GM19397 (cell line): ENCODE data around the gene NR6A1.
"Not testable (repeated sequence)": the region's sequence is repeated elsewhere in the genome, so short reads cannot be mapped to it uniquely, and the experiment has no call there.

Experiments used
- ATAC-seq: cut with Tn5 transposase; IDR thresholded peaks from one replicate; pipeline ENCODE4 v1.9.1; 2021; ENCODE audit warnings: mild to moderate bottlenecking, moderate library complexity; ENCODE audit not compliant: unreplicated experiment

The NR6A1 gene

GRCh38 chr9:124778575-124779367 is 7.7 kb upstream of the NR6A1 start:
- ATAC-seq, result no peak

DNA sequence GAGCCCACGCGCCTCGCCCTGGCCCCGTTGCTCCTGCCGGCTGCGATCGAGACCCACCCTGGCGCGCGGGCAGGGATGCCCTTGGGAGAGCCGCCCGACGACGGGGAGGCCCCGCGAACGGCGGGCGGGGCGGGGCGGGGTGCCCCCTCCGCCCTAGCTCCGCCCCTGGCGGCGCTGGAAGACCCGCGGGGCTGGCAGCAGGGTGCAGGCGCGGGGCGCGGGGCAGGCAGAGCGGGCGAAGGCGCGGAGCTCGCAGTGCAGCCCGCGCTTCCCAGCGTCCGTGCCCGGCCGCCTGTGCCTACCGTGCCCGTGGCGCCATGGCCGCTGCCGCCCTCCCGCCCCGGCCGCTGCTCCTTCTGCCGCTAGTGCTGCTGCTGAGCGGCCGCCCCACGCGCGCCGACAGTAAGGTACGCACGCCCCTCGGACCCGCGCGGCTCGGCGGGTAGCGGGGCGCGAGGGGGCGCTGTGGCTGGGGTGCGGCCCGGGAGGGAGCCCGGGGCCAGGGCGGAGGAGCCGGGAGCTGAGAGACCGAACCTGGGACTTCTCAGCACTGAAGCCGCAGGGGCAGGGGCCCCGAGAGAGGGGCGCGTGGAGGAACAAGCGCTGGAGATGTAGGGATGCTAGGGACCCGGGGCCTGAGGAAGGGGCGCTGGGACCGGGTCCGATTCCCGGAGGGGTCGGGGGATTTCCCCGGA is 6.0 kb upstream of the NR6A1 start, which contains the start of gene OLFML2A:
Gene OLFML2A, plus strand, starts transcription at position 180 of the 695 bp plus-strand sequence. Its CDS starts 138 bp downstream, at position 318.
- no peak for ATAC-seq

DNA sequence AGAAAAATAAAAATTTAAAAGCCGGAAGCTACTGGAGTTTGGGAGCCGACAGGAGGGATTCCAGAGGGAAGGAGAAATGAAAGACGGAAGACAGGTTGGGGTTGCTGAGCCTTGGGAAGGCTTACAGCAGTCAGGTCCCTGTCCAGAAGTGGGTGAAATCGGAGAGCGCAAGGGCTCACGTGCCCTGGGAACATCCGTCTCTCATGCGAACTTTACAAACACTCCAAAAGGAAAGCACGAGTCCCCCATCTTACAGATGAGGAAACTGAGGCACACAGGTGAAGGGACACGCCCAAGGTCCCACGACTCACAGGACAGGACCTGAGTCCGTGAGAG is 5.5 kb upstream of the NR6A1 start:
- ATAC-seq, result no peak

GRCh38 chr9:124774129-124774978 is 3.2 kb upstream of the NR6A1 start:
- no peak for ATAC-seq

DNA sequence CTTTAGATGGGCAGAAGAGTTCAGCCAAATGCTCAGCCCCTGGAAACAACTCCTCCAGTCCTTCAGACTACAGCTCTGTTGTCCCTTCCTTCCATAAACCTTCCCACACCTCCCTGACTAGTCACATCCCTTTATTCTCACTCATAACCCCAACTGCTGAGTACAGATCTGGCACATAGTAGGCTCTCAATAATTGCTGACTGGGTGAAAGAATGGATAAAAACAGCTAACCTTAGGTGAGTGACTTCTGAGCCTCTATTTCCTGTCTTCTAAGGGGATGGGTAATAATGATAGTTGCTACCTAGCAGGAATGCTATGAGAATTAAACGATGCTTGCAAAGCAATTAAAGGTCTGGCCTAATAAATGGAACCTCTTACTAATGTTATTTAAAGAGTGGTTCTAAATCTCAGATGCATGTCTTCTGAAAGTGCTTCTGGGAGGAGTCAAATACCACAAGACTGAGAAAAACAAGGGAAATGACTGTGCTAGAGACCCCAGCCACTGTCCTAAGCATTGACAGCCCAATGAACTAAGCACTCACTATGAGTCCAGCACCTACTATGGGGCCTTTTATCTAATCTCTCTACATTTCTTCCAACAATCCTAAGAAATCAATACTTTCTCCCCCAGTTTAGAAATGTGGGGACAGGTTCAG is 2.5 kb upstream of the NR6A1 start:
- ATAC-seq, result no peak

DNA sequence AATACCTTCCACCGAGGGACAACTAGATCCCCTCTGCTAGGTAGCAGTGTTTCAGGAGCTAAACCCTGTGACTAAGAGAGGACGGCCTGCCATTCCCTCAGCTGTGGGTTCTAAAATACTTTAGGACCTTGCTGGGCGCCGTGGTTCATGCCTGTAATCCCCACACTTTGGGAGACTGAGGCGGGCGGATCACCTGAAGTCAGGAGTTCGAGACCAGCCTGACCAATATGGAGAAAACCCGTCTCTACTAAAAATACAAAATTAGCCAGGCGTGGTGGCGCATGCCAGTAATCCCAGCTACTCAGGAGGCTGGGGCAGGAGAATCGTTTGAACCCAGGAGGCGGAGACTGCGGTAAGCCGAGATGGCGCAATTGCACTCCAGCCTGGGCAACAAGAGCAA is 1.8 kb upstream of the NR6A1 start:
- ATAC-seq, result not testable (repeated sequence)

- no peak for ATAC-seq
Measured at GRCh38 chr9:124771867-124772679, 962 bp upstream of the NR6A1 start.

GRCh38 chr9:124770359-124771020 is 621 bp downstream of the NR6A1 start:
- ATAC-seq, result no peak

GRCh38 chr9:124769549-124770358 is 1.4 kb downstream of the NR6A1 start:
- no peak for ATAC-seq

- ATAC-seq, result no peak
Measured at GRCh38 chr9:124768750-124769548, 2.2 kb downstream of the NR6A1 start.

GRCh38 chr9:124768334-124768733 is 2.8 kb downstream of the NR6A1 start:
- no peak for ATAC-seq

GRCh38 chr9:124767821-124768220 is 3.3 kb downstream of the NR6A1 start:
- ATAC-seq, result no peak

- no peak for ATAC-seq
Measured at GRCh38 chr9:124766815-124767554, 4.1 kb downstream of the NR6A1 start.

- no peak for ATAC-seq
Measured at GRCh38 chr9:124766326-124766725, 4.8 kb downstream of the NR6A1 start.

- ATAC-seq, result no peak
Measured at GRCh38 chr9:124765439-124765835, 5.7 kb downstream of the NR6A1 start.

DNA sequence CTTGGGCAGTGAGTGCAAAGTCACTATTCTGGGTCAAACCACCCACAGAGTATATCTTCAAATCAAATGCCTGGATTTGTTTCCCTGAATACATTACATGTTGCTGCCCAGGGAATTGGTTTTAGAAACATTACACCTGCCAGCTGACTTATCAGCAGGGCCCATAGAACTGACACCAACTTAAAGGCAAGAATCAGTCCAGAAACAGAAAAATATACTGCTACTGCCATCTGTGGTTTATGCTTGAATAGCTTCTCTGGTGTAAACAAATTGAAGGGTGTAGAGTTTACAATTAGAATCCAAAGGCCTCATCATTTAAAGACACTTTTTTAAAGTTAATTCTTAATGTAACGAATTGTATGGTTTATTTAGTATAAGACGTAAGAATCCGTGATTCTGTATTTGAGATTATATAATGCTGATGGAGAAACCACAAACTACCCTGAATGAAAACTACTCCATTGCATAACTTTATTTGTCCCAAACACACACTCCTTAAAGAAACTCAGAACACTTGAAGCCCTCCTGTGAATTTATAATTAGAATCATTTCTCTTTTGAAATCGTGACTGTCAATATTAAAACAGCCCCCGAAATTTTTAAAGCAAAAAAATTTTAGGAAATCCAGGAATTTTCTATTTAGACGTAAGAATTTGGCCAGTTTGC is 6.2 kb downstream of the NR6A1 start:
- ATAC-seq, result no peak

DNA sequence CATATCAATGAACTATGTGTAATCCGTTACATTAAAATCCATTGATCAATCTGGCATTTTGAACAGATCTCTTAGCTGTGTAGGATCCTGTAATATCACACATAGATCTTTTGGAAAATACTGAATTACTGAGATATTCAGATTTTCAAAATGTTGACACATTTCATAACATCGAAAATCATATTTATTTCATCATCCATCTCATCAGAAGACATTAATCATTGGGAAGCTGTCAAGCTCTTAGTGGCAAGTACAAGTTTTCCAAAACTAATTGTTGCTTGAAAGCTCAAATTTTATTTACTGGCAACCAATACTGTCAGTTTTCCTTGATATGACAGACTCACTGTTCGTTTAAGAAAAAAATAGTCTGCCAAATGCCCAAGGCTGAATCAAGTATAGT is 8.5 kb downstream of the NR6A1 start:
- no peak for ATAC-seq
